ENCODE results near the gene LSM14A. TPM values are rescaled to one million over a fixed set of nuclear protein-coding genes. Genes with fewer than 3 reads are reported as not detected.

LSM14A gene
- total and polyA plus RNA-seq, 2 of the 8 experiments (the other 6 are each of a cell fraction or from before 2014, with no cell fraction given), result 117 to 195 TPM

- TF ChIP-seq CTCF (IDR thresholded peaks at IDR 0.05; ENCODE audit: control extremely low read depth in 1 of 3, insufficient read depth in 1 of 3, low read depth in 1 of 3, low read length in 3 of 3), result no peak
Observed at GRCh38 chr19:34186205-34186604, 13.9 kb downstream of the LSM14A start (continued).
